GM19463 (cell line): ENCODE results near the gene ARHGDIA.

ENCODE experiments used
- ATAC-seq: cut with Tn5 transposase; IDR thresholded peaks from one replicate; pipeline ENCODE4 v1.9.1; 2021; ENCODE audit warnings: mild to moderate bottlenecking, moderate library complexity; ENCODE audit not compliant: unreplicated experiment

The ARHGDIA gene

GRCh38 chr17:81828656-81829055, 42.5 kb downstream of the ARHGDIA start:
- ATAC-seq: no peak

GRCh38 chr17:81825841-81826466, 45.2 kb downstream of the ARHGDIA start:
- no peak for ATAC-seq

GRCh38 chr17:81824595-81824994, 46.5 kb downstream of the ARHGDIA start:
- ATAC-seq: no peak

- ATAC-seq: no peak
Measured at GRCh38 chr17:81823820-81824550, 47.2 kb downstream of the ARHGDIA start.

GRCh38 chr17:81822996-81823819, 47.9 kb downstream of the ARHGDIA start:
- ATAC-seq: no peak

GRCh38 chr17:81822312-81822637, 48.9 kb downstream of the ARHGDIA start:
- ATAC-seq: no peak

GRCh38 chr17:81821603-81822311, 49.4 kb downstream of the ARHGDIA start:
- no peak for ATAC-seq

GRCh38 chr17:81821147-81821546, 50.0 kb downstream of the ARHGDIA start:
- no peak for ATAC-seq

GRCh38 chr17:81819708-81820107, 51.4 kb downstream of the ARHGDIA start:
- ATAC-seq: no peak

GRCh38 chr17:81817758-81818147, 53.4 kb downstream of the ARHGDIA start:
- no peak for ATAC-seq
